Muscle of back (tissue), 13 donors: ENCODE data around the gene PHACTR4. TPM values are rescaled to one million over a fixed set of nuclear protein-coding genes. Genes with fewer than 3 reads are reported as not detected.
"Not testable (repeated sequence)": the region's sequence is repeated elsewhere in the genome, so short reads cannot be mapped to it uniquely, and the experiment has no call there.

Source experiments
- DNase-seq, 3 donors: peaks; one replicate each; pipeline versions ENCODE4 v3.0.0 to v3.0.0-alpha.2; 2013
- long read RNA-seq, 9 donors: transcript quantifications; one replicate each; lab custom pipeline, GENCODE V29; 2026
- polyA plus RNA-seq, 10 donors: library from polyadenylated mRNA; unstranded; fragments of 120-200 nt; gene quantifications; one replicate each; pipeline ENCODE4 v1.2.1, GENCODE V29; 2013; ENCODE audit not compliant: insufficient read length in 10 of 10

The PHACTR4 gene
- 10 to 100 TPM; 22.1 to 35.7 (median 27.7) TPM for polyA plus RNA-seq
- long read RNA-seq, donor 1, result 0 reads
- long read RNA-seq, donor 2, result 0 reads
- long read RNA-seq, donor 3, result 0 reads
- long read RNA-seq, donor 4, partial matches to known transcripts, result 0 of 1 reads
- long read RNA-seq, donor 4, other reads (novel, unspliced or antisense), result 0 of 1 reads
- long read RNA-seq, donor 5, partial matches to known transcripts, result 0 of 3 reads
- long read RNA-seq, donor 5, other reads (novel, unspliced or antisense), result 0 of 3 reads
- long read RNA-seq, donor 6, full-length matches to known transcripts, result 1 of 1 reads
- long read RNA-seq, donor 6, partial matches to known transcripts, result 0 of 1 reads
- long read RNA-seq, donor 6, other reads (novel, unspliced or antisense), result 0 of 1 reads
- long read RNA-seq, donor 7, partial matches to known transcripts, result 0 of 1 reads
- long read RNA-seq, donor 7, other reads (novel, unspliced or antisense), result 0 of 1 reads
- long read RNA-seq, donor 8, result 0 reads
- long read RNA-seq, donor 9, partial matches to known transcripts, result 0 of 1 reads
- long read RNA-seq, donor 9, other reads (novel, unspliced or antisense), result 0 of 1 reads

GRCh38 chr1:28369371-28370238, at the start of gene PHACTR4:
Gene PHACTR4 (plus strand): TSS chr1:28369740. CDS start chr1:28407448, 37,708 bp downstream.
- DNase-seq, result peak; percentile 90 to 97 (median 93)

- DNase-seq, result no peak
These were observed 47.3 kb upstream of the PHACTR4 start for GRCh38 chr1:28322194-28322593.

- DNase-seq, result no peak
These were observed 45.8 kb upstream of the PHACTR4 start for GRCh38 chr1:28323720-28324119.

DNA sequence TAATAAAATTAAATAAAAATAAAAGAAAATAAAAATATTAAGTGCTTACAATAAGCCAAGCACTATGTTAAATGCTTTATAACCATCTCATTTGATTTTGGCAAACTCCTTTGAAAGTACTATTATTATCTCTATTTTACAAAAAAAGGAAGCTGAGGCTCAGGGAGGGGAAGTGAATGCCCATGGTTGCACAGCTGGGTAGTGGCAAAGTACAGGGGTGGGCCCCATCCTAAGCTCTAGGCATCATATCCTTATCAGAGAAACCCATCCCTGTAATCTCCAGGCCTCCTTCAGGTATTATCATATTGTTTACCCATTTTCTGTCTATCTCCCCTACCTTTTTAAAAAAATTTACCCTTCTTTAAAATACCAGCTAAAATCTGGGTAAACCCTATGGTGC, 43.0 kb upstream of the PHACTR4 start:
- no peak for DNase-seq

DNA sequence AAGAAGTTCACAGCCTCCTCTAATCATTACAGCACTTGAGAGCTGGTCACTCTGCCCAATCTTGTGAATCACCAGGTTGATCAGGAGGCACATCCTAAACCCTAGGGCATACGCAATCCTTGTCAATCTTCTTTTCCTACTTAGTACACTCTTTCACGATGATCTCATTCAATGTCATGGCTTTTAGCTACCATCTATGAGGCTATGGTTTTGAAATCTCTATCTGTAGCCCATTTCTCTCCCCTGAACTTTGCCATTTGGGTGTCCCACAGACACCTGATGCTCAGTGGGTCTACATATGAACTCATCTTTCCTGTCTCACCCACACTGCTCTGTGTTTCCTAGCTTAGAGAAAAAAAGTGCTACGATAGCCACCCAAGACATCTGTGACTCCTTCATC, 42.6 kb upstream of the PHACTR4 start:
- DNase-seq, result no peak

DNA sequence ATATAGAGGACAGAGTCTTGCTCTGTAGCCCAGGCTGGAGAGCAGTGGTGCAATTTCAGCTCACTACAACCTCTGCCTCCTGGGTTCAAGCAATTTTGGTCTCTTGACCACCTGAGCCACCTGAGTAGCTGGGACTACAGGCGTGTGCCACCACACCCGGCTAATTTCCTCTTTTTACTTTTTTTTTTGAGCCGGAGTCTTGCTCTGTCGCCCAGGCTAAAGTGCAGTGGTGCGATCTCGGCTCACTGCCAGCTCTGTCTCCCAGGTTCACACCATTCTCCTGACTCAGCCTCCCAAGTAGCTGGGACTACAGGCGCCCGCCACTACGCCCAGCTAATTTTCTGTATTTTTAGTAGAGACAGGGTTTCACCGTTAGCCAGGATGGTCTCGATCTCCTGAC, 42.1 kb upstream of the PHACTR4 start:
- DNase-seq, result not testable (repeated sequence)

GRCh38 chr1:28328228-28328648, 41.3 kb upstream of the PHACTR4 start:
- DNase-seq, result no peak

- DNase-seq, result peak in 2 of 3 donors; percentile 12 to 55
These were observed 40.0 kb upstream of the PHACTR4 start for GRCh38 chr1:28329395-28330153.

DNA sequence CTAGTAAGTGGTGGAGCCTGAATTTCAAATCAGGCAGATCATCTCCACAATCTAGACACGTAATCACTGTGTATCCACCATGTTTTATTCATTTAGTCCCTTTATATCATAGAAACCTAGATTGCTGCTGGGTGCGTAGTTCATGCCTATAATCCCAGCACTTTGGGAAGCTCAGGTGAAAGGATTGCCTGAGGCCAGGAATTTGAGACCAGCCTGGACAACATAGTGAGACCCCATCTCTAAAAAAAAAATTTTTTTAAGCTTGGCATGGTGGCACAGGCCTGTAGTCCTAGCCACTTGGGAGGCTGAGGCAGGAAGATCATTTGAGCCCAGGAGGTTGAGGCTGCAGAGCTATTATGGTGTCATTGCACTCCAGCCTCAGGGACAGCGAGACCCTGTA, 30.6 kb upstream of the PHACTR4 start:
- no peak for DNase-seq

DNA sequence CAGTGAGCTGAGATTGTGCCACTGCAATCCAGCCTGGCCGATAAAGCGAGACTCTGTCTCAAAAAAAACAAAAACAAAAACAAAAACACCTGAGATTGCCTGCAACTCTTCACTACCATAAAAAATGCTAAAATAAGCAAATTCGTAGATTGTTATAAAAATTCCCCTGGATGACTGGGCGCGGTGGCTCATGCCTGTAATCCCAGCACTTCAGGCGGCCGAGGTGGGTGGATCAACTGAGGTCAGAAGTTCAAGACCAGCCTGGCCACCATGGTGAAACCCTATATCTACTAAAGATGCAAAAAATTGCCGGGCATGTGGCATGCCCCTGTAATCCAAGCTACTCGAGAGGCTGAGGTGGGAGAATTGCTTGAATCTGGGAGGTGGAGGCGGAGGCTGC, 30.0 kb upstream of the PHACTR4 start:
- DNase-seq, result no peak

- no peak for DNase-seq
These were observed 29.1 kb upstream of the PHACTR4 start for GRCh38 chr1:28340221-28340974.

- no peak for DNase-seq
These were observed 27.9 kb upstream of the PHACTR4 start for GRCh38 chr1:28341591-28341990.

DNA sequence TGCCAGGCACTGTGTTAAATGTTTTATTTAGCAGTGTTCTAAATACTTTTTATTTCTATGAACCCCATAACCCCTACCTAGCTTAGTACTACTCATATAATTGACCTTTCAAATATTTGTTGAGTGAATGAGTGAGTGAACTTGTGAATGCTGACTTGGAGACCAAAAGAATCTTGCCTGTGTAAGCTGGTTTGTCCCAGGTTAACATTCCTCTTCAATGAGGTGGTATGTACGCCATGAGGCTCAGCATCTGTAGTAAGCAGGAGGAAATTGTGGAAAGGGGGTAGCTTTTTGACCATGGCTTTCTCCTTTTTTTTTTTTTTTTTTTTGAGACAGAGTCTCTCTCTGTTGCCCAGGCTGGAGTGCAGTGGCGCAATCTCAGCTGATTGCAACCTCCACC, 26.1 kb upstream of the PHACTR4 start:
- DNase-seq, result no peak

GRCh38 chr1:28353248-28353810, 16.2 kb upstream of the PHACTR4 start:
- DNase-seq, result not testable (repeated sequence)

GRCh38 chr1:28354121-28354520, 15.4 kb upstream of the PHACTR4 start:
- DNase-seq, result peak in 1 of 3 donors; percentile 31

DNA sequence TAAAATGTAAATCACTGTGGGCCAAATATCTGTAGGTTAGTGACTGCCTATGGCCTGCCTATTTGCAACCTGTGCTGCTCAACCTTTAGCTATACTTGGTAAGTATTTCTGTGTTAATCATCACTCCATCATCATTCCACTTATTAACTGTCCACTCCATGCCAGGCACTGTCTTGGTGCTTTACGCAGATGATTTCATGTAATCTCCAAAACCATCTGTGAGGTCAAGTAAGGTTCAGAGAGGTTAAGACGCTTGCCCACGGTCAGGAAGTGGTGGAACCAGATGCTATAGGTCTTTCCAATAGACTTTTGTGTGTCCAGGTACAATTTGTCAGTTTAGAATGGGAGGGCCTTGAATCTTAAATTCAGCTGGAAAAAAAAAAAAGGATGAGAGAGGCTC, 10.8 kb upstream of the PHACTR4 start:
- DNase-seq, result no peak

DNA sequence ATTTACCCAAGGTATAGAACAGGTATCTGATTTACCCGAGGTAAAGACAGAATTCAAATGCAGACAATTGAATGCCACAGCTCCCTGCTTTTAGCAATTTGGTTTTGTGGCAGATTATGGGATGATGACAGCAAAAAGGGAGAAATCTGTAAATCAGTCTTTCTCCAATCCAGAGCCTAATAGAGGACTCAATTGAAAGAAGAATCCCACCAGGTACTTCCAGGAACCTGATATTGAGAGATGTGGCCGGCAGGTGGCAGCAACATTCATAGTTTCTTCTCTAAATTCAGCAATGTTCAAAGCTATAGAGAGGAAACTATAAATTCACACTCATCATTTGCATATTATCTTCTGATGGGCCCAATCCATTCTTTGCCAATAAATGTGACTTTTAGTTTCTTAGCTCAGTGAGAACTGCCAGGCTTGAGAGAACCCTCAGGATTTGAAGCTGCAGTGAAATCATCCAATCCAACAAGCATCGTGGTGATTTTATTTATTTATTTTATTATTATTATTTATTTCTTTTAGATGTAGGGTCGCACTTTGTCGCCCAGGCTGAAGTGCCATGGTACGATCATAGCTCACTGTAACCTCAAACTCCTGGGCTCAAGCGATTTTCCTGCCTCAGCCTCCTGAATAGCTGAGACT, 9.8 kb upstream of the PHACTR4 start:
- peak; percentile 41 to 72 (median 56) for DNase-seq

- DNase-seq, result no peak
These were observed 4.7 kb upstream of the PHACTR4 start for GRCh38 chr1:28364888-28365287.

DNA sequence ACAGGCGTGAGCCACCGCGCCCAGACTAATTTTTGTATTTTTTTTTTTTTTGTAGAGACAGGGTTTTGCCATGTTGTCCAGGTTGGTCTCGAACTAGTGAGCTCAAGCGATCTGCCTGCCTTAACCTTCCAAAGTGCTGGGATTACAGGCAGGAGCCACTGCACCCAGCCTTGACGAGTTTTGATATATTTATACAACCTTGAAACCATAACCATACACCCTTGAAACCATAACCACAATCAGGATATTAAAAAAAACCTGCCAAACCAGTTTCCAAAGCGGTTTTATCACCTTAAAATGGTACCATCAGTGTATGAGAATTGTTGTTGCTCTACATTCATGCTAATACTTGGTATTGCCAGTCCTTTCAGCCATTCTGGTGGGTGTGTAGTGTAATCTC, 3.7 kb upstream of the PHACTR4 start:
- no peak for DNase-seq

DNA sequence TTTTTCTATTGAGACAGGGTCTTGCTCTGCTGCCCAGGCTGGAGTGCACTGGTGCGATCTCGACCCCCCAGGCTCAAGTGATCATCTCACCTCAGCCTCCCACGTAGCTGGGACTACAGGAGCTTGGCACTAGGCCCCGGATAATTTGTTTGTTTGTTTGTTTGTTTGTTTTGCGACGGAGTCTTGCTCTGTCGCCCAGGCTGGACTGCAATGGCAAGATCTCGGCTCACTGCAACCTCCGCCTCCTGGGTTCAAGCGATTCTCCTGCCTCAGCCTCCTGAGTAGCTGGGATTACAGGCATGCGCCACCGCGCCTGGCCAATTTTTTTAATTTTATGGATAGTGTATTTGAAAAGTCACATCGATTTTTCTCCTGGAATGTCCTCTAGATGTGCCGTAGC, 932 bp upstream of the PHACTR4 start:
- DNase-seq, result not testable (repeated sequence)
